ENCODE measurements around the gene DOCK2. TPM values are rescaled to one million over a fixed set of nuclear protein-coding genes. Genes with fewer than 3 reads are reported as not detected.

DOCK2 gene
- total RNA-seq, 1 experiment from 2014 or later = 0.42 TPM

DNA sequence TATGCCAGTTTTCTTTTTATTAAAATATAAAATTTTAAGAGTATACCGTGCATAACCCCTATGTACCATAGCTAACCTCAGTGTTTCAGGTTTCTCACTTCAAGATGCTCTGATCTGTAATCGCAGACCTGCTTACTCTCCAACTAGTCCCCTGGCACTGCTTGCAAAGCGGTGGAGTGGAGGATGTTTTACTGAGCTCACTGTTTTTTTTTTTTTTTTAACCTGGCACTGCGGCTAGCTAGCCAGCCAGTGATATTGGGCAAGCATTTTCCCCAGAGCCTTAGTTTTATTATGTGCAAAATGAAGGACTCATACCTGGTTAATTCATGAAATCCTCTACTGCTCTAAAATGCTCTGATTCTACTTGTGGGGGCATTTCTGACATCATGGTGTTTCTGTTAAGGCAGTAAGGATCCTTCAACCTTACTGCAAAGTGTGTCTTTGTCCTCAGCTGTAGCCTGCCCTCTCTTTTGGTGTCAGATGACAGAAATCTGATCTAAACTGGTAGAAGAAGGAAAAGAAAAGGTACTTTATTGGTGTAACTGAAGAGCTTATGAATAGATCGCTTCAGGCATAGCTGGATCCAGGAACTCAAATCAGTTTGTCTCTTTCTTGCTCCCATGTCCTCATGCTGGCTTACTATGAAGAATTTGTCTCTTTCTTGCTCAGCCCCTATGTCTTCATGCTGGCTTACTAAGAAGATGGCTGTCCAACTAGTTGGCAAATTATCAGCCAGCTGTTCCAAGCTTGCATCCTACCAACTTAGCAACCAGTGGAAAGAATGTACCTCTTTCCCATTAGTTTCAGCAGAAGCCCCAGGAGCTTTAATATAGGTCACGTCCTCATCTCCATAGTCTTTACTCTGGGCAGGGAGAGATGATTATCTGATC is 59.8 kb downstream of the DOCK2 start:
- intact Hi-C loops (cut with micrococcal nuclease) = loop anchor here (1.0 to 5.0 kb wide), 2 partner anchors 114 to 345 kb away; partner anchors contain the start of gene SPDL1
- no peak for TF ChIP-seq CTCF (IDR thresholded peaks at IDR 0.05; ENCODE audit: unreplicated experiment)
- Mint-ChIP-seq H3K9me3 (ENCODE audit: unreplicated experiment) (no peaks in the 10 kb centered on the region), H3K4me3 (ENCODE audit: unreplicated experiment) (peak overlapping the region; percentile 46), H3K4me1 (ENCODE audit: insufficient read depth, unreplicated experiment) (peaks cover 43% of the 10 kb centered on the region), H3K27me3 (ENCODE audit: insufficient read depth, unreplicated experiment) (no peaks in the 10 kb centered on the region), H3K27ac (ENCODE audit: low read depth, unreplicated experiment) (peak overlapping the region; percentile 14), H3K36me3 (ENCODE audit: insufficient read depth, unreplicated experiment) (no peaks in the 10 kb centered on the region)
- DNase-seq (ENCODE audit: unreplicated experiment) = peak; percentile 78
- ChIA-PET CTCF (interaction anchor here (0.5 to 6.4 kb wide), 20 partner anchors 9 to 1635 kb away, joined by 3 to 53 read pairs (median 3); no protein-coding TSS in a partner anchor), POLR2A (interaction anchor here (0.6 to 1.6 kb wide), 5 partner anchors 8 to 808 kb away, joined by 3 to 4 read pairs (median 3); partner anchors contain the start of gene SPDL1)
- BruUV-seq (replicated peaks) = no TSS peak

GRCh38 chr5:169697511-169697890 is 60.4 kb downstream of the DOCK2 start:
- peaks cover 44% of the 10 kb centered on the region for H3K4me1 Mint-ChIP-seq (ENCODE audit: insufficient read depth, unreplicated experiment)
- H3K9me3 Mint-ChIP-seq (ENCODE audit: unreplicated experiment) = no peaks in the 10 kb centered on the region
- ChIA-PET POLR2A (interaction anchor here (0.6 to 1.2 kb wide), 3 partner anchors 16 to 809 kb away, joined by 3 read pairs; partner anchors contain the start of gene SPDL1), CTCF (interaction anchor here (0.6 to 6.4 kb wide), 12 partner anchors 8 to 925 kb away, joined by 3 to 53 read pairs (median 4); no protein-coding TSS in a partner anchor)
- BruUV-seq (replicated peaks) = no TSS peak
- no peak for DNase-seq (ENCODE audit: unreplicated experiment)
- TF ChIP-seq CTCF (IDR thresholded peaks at IDR 0.05; ENCODE audit: unreplicated experiment) = no peak
- no peaks in the 10 kb centered on the region for H3K27me3 Mint-ChIP-seq (ENCODE audit: insufficient read depth, unreplicated experiment)
- H3K4me3 Mint-ChIP-seq (ENCODE audit: unreplicated experiment) = no peak overlapping the region
- intact Hi-C loops (cut with micrococcal nuclease) = loop anchor here (5.0 kb wide), 1 partner anchor 345 kb away; no protein-coding TSS in a partner anchor
- H3K27ac Mint-ChIP-seq (ENCODE audit: low read depth, unreplicated experiment) = no peak overlapping the region
- H3K36me3 Mint-ChIP-seq (ENCODE audit: insufficient read depth, unreplicated experiment) = no peaks in the 10 kb centered on the region

DNA sequence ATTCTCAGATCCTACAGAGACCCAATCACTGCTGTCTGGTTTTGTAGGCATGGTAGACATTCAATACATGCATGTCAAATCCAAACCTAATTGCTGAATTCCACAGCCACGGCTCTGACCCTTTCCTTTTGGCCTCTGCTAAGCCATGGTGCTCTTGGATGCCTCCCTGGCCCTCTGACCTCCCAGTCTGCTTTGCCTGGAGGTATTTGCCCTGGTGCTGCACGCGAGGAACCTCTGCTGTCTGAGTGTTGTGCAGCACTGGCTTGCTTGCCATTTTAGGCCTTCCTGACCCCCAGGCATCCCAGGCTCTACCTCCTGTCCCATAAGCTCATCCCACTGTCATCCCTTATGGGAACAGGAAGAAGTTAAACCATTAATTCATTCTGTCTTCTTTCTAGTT is 60.9 kb downstream of the DOCK2 start:
- ChIA-PET CTCF (interaction anchor here (0.6 to 6.4 kb wide), 10 partner anchors 9 to 562 kb away, joined by 3 to 53 read pairs (median 4); no protein-coding TSS in a partner anchor), POLR2A (interaction anchor here (1.2 kb wide), 1 partner anchor 114 kb away, joined by 3 read pairs; the partner anchor contains the start of gene SPDL1)
- BruUV-seq (replicated peaks) = no TSS peak
- Mint-ChIP-seq H3K4me3 (ENCODE audit: unreplicated experiment) (no peak overlapping the region), H3K9me3 (ENCODE audit: unreplicated experiment) (no peaks in the 10 kb centered on the region), H3K4me1 (ENCODE audit: insufficient read depth, unreplicated experiment) (peaks cover 44% of the 10 kb centered on the region), H3K36me3 (ENCODE audit: insufficient read depth, unreplicated experiment) (no peaks in the 10 kb centered on the region), H3K27me3 (ENCODE audit: insufficient read depth, unreplicated experiment) (no peaks in the 10 kb centered on the region), H3K27ac (ENCODE audit: low read depth, unreplicated experiment) (no peak overlapping the region)
- intact Hi-C loops (cut with micrococcal nuclease) = loop anchor here (5.0 kb wide), 1 partner anchor 346 kb away; no protein-coding TSS in a partner anchor
- no peak for TF ChIP-seq CTCF (IDR thresholded peaks at IDR 0.05; ENCODE audit: unreplicated experiment)
- DNase-seq (ENCODE audit: unreplicated experiment) = no peak

DNA sequence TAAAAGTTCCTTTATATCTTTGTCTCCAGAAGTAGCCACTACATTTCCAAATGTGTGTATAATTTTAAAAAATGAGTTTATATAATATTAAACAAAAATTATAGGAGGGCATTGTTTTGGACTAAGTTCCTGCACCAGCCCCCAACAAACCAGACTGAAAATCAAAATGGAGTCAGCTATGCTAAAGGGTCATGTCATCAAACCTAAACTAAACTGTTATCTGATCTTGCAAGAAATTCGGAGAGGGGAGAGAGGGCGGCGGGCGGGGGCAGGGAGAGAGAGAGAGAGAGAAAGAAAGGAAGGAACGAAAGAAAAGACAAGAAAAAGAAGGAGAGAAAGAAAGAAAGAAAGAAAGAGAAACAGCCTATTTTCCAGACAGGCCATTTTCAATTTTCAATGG is 63.5 kb downstream of the DOCK2 start:
- no peaks in the 10 kb centered on the region for H3K9me3 Mint-ChIP-seq (ENCODE audit: unreplicated experiment)
- no peaks in the 10 kb centered on the region for H3K36me3 Mint-ChIP-seq (ENCODE audit: insufficient read depth, unreplicated experiment)
- H3K4me3 Mint-ChIP-seq (ENCODE audit: unreplicated experiment) = no peak overlapping the region
- H3K27ac Mint-ChIP-seq (ENCODE audit: low read depth, unreplicated experiment) = no peak overlapping the region
- CTCF ChIA-PET = interaction anchor here (0.6 to 6.4 kb wide), 18 partner anchors 10 to 993 kb away, joined by 3 to 53 read pairs (median 4); no protein-coding TSS in a partner anchor
- POLR2A ChIA-PET = no interaction called here
- TF ChIP-seq CTCF (IDR thresholded peaks at IDR 0.05; ENCODE audit: unreplicated experiment) = no peak
- no TSS peak for BruUV-seq (replicated peaks)
- intact Hi-C loops (cut with micrococcal nuclease) = loop anchor here (1.0 to 2.0 kb wide), 3 partner anchors 280 to 720 kb away; partner anchors contain the start of gene INSYN2B
- H3K27me3 Mint-ChIP-seq (ENCODE audit: insufficient read depth, unreplicated experiment) = no peaks in the 10 kb centered on the region
- H3K4me1 Mint-ChIP-seq (ENCODE audit: insufficient read depth, unreplicated experiment) = peaks cover 38% of the 10 kb centered on the region
- no peak for DNase-seq (ENCODE audit: unreplicated experiment)
